Sciatic nerve (tissue), 2 donors: ENCODE measurements around the gene TBC1D1. TPM values are rescaled to one million over a fixed set of nuclear protein-coding genes. Genes with fewer than 3 reads are reported as not detected.

ENCODE experiments used
- ATAC-seq: fragments of 200-7000 bp; cut with Tn5 transposase; one replicate; pipeline ENCODE4 v1.9.1; 2020; ENCODE audit warnings: mild to moderate bottlenecking, moderate library complexity
- DNase-seq: peaks from one replicate; pipeline ENCODE4 v3.0.0-alpha.2; 2020; ENCODE audit warnings: low spot score
- intact Hi-C: fragments of 100-400 bp; cut with DNase I; formaldehyde crosslinking; loops from one replicate; pipeline ENCODE4 v1.14.2; 2022
- total RNA-seq: library from RNA; stranded (reverse); fragmentation: NEBNext Ultra II Directional; extraction: Animal tissue kit (Norgen Biotek cat#: 25700); gene quantifications from one replicate; pipeline ENCODE4 v1.2.1, GENCODE V29; 2021
- donor health status: DM: no; HTN: no; CAD: no.
- donor health status: DM: no; HTN: no; CAD: no.

The TBC1D1 gene
- total RNA-seq, 1 donor from 2014 or later: 48.0 TPM

- ATAC-seq: no peak
- intact Hi-C loops: loop anchor here (5.0 kb wide), 2 partner anchors 496 to 551 kb away; no protein-coding TSS in a partner anchor
- no peak for DNase-seq
Measured at GRCh38 chr4:38181286-38181685, 290.4 kb downstream of the TBC1D1 start.

GRCh38 chr4:38182334-38182998, 291.6 kb downstream of the TBC1D1 start:
- DNase-seq (no peak), ATAC-seq (no peak)
- intact Hi-C loops: loop anchor here (5.0 kb wide), 2 partner anchors 495 to 550 kb away; no protein-coding TSS in a partner anchor

- ATAC-seq (no peak), DNase-seq (no peak)
- intact Hi-C loops: loop anchor here (5.0 kb wide), 2 partner anchors 493 to 548 kb away; no protein-coding TSS in a partner anchor
Measured at GRCh38 chr4:38184404-38184803, 293.5 kb downstream of the TBC1D1 start.

GRCh38 chr4:38185406-38186144, 294.7 kb downstream of the TBC1D1 start:
- ATAC-seq (no peak), DNase-seq (no peak)
- intact Hi-C loops: no loop called here

- no peak for ATAC-seq
- intact Hi-C loops: no loop called here
Measured at GRCh38 chr4:38188136-38188535, 297.3 kb downstream of the TBC1D1 start.

GRCh38 chr4:38188631-38189101, 297.8 kb downstream of the TBC1D1 start:
- intact Hi-C loops: no loop called here
- ATAC-seq: no peak
- DNase-seq: no peak

More at GRCh38 chr4:38188136-38188535, 297.3 kb downstream of the TBC1D1 start:
- no peak for DNase-seq

Other genes with a start within 250 kb of the TBC1D1 start
- gene RELL1, start 204.7 kb upstream of the TBC1D1 start, total RNA-seq: 80.6 TPM
- 21.5 TPM for gene PGM2, start 64.4 kb upstream of the TBC1D1 start, total RNA-seq
- gene PTTG2, start 69.3 kb downstream of the TBC1D1 start, total RNA-seq: 1.1 TPM